Esophagus mucosa (tissue), 1 donor: ENCODE data around the gene BIRC7. TPM values are rescaled to one million over a fixed set of nuclear protein-coding genes. Genes with fewer than 3 reads are reported as not detected.
A peak's percentile ranks its signal among the peaks of the same experiment; 100 is the strongest.

ENCODE experiments used
- ATAC-seq: fragments of 200-7000 bp; cut with Tn5 transposase; one replicate; pipeline ENCODE4 v1.9.1; 2020
- total RNA-seq: library from RNA; stranded (reverse); gene quantifications from one replicate; pipeline ENCODE4 v1.2.4, GENCODE V29; 2023
- donor health status: DM: yes; HTN: yes; CAD: no.

The BIRC7 gene
- total RNA-seq, 1 donor from 2014 or later, result not detected

DNA sequence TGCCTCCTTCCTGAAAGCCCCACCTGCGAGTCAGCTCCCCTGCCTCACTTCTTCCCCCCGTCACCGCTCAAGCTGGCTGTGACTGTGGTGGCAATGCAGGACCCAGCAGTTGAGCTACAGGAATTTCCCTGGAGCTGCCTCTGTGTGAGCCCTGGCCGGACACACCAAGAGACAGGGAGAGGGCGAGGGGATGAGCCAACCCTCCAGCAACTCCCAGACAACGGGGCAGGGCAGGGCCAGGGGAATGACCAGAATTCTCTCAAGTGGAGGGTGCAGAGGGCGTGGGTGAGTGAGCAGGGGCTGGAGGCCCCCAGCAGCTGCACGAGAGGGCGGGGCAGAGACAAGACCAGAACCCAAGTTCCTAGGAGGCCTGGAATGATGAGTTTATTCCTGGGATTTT, 32.0 kb downstream of the BIRC7 start:
- ATAC-seq, result no peak

DNA sequence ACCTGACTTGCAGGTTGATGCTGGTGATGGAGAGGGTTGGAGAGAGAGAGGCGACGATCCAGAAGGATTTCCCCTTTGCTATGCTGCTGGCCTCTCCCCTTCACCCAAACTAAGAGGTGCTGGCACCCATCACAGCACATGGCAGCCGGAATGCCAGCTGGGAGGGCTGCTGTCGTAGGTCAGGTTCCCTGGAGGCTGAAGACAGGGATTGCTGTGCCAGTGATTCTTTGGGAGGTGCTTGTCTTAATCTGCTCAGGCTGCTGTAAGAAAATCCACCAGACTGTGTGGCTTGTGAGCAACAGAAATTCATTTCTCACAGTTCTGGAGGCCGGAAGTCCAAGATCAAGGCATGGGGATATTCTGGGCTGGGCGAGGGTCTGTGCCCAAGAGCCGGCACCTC, 32.6 kb downstream of the BIRC7 start:
- no peak for ATAC-seq

DNA sequence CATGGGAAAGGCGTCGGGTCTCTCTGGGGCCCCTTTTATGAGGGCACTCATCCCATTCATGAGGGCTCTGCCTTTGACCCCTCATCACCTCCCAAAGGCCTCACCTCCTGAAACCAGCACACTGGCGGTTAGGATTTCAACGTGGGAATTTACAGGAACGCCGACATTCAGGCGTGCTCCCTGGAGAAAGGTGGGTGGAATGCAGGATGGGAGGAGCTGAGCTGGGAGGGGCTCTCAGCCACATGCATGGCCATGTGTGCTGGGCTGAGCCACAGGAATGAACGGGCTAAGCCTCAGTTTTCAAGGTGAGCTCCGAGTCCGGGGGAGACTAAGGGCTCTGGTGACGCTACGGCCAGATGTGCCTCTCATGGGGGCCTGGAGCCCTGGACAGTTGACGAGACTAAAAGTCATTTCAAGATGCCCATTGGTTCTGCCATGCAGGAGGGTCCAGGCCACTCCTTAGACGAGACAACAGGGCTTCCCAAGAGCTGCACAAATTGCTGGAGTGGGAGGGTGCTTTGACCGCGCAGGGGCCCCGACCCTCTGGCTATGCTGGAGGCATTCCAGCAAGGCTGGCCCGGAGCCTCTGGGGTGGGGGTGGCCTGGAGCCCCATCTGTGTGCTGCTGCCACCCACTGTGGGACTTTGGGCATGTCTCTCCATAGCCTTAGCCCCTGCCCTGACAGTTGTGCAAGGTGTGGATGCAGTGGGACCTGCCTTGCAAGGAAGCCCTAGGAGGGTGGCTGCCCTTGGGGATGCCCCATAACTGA, 33.1 kb downstream of the BIRC7 start:
- ATAC-seq, result peak; percentile 54

DNA sequence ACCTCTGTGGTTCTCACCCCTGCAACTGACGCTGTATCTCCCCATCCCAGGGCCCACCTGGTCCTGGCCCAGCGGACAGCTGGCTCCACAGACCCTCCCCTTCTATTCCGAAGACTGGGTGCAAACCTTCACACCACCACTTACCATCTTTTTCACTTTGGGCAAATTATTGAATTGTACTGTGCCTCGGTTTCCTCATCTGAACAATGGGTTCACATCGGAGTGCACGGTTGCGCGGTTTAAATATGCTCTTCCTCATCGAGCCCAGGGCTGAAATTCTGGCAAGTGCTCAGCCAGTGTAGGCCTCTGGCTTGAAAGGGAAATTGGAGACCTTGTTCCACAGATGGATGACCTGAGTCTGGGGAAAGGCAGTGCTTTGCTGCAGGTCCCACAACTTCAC, 34.0 kb downstream of the BIRC7 start:
- ATAC-seq, result no peak

DNA sequence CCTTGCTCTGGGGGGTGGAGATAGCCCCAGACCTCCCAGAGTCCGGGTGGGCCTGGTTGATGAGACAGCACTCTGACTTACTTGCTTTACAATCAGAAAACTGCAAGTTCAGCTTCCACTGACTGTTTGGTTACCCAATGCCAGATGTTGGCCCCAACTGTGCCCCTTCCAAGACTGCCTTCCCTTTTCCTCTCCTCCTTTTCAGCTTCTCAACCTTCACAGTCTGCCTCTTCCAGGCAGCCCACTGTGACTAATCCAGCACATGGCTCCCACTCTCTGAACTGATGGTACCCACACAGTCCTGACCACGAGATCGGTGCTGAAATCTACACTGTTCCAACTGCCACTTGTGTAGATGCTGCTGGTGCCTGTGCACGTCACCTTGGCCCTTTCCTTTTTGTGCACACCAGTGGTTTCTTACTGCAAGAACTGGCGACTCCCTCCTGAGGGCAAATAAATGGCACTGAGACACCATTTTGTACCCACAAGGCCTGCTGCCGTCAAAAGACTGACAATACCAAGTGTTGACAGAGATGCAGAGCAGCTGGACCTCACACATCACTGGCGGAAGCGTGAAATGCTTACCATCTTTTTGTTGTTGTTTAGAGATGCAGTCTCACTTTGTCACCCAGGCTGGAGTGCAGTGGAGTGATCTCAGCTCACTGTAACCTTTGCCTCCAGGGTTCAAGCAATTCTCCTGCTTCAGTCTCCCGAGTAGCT, 35.1 kb downstream of the BIRC7 start:
- no peak for ATAC-seq

DNA sequence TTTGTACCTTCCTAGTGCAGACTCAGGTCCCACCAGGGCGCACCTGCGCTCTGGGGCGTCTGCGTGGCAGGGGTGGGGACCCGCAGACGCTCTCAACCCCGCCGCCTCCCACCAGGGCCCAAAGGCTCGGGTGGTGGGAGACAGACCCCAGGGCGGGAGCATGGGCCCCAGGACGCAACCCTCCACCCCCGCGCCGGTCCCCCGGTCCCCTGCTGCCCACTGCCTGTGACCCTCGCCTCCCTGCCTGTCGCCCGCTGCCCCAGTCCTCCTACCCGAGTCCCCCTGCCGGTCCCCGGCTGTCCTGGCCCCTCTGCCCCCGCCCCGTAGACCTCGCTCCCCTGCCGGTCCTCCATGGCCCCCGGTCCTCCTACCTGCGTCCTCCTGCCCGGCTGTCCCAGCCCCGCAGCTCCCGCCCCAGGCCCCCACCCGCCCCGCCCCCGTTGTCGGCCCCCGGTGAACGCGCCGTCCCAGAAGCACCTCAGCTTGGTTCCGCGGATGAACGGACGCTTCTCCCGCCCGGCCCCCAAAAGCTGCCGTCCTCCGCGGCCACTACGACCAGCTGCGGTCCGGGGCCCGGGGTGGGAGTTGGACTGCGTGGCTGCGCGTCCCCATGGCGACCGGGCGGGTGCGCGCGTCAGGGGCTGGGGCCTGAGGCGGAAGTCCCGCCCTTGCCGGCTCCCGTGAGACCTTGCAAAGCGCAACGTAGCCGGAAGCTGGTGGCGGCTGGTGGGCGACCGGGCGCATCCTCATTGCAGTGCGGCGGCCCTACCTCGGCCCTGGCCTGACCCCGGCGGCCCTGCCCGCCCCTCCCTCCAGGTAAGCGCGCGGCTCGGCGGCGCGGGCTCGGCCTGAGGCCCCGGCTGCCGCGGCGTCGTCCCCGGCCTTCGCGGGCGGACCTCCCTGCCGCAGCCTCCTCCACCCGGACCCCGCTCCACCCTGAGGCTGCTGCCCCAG, 36.7 kb downstream of the BIRC7 start, which contains the start of gene ARFGAP1:
TSS of gene ARFGAP1 (plus strand) at position 709 of the 954 bp plus-strand sequence. CDS start 2,768 bp downstream, outside the sequence.
- ATAC-seq, result peak; percentile 89

DNA sequence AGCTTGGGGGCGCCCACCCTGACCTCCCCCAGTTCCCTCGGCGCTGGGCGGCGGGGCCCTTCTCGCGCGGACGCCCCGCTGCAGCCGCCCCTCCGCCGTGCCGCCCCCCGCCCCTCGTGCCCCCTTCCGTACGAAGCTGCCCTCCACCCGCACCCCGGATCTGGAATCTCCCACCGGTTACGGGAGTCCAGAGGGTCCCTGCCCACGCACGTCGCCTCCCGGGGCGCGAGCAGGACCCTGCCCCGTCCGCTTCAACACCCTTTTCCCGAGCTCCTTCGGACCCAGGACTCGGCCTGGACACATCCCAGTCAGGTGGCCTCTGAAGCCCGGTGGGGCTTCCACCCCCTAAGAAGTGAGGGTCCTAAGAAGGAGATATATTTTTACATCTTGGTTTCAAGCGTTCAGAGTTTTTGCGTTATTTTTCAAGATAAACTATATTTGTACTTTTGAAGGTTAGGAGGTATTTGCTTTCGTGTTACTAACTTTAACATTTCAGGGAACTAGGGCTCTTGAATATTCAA, 37.4 kb downstream of the BIRC7 start:
- no peak for ATAC-seq

DNA sequence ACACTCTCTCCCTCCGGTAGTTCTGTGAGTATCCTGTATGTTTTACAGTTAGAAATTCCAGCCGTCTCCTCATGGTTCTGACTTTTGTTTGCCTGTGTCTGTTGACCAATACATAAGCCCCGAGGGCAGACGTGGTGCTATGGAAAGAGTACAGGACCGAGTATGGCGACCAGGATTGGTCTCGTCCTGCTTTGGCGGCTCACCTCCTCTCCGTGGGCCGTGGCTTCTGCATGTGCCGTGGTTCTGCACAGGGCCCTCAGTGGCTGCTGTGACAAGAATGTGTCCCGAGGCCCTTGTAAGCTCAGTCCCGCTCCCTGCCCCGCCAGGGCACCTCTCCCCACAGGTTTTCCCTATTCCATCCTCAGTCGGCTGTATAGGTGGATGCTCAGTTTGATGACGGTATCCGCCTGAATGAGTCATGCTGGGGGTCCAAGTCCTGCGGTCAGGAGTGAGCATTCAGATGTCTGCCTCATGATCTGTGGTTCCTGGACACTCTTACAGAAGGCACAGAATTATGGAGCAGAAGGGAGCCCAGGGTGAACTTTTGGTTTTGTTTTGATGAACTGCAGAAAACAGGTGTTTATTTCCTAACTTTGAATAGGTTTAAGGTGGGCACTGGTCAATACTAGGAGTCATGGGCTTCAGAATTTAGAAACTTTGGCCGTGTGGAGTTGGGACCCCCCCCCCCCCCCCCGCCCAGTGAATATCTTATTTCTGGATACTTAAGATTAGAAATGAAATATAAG, 38.1 kb downstream of the BIRC7 start:
- ATAC-seq, result peak; percentile 1

DNA sequence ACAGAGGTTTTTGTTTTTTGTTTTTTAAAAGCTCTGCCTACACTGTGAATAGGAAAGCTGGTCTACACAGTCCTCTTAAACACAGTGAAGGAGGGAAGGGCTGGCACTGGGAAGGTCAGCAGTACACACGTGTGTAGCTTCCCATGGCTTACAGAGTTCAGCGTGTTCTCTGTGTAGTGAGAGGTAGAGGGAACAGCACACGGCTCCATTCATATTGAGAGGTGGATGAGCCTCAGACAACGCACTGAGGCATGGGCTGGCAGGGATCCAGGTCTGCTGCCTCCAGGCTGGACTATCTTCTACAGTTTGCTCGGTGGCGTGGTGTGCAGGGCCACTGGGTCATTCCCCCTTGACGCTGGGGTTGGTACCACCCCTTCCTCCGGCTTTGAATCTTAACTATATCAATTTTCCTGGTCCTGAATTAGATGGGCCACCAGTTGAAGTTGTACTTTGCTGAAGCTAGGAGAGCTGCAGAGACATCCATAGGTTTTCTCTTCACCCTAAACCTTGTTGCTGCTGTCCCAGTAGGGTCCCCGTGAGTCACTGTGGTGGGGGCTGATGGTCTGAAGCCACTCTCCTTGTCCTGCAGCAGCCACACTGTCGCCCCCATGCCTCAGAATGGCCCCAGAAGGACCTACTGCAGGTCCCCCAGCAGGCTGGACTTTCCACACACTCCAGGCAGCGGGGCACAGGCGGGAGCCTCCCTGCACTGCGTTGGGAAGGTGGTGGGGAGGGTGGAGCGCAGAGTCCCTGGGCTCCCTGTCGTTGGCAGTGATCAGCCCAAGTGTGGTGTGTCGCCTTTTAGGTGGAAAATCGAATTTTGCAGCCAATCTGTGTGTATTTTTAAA, 38.9 kb downstream of the BIRC7 start:
- no peak for ATAC-seq

DNA sequence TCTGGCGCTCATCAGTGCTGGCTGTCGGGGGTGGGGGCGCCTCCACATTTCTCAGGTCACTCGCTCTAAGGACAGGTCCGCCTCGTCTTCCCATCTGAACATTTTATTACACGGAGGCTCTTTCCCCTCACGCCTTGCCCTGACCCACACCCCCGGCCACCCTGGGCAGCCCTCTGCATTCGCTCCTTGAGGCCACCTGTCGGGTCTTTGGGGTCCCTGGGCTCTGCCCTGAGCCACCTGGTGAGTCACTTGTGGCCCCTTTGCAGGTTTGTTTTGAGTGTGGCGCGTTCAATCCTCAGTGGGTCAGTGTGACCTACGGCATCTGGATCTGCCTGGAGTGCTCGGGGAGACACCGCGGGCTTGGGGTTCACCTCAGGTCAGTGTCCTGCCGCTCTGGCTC, 40.1 kb downstream of the BIRC7 start:
- ATAC-seq, result no peak

DNA sequence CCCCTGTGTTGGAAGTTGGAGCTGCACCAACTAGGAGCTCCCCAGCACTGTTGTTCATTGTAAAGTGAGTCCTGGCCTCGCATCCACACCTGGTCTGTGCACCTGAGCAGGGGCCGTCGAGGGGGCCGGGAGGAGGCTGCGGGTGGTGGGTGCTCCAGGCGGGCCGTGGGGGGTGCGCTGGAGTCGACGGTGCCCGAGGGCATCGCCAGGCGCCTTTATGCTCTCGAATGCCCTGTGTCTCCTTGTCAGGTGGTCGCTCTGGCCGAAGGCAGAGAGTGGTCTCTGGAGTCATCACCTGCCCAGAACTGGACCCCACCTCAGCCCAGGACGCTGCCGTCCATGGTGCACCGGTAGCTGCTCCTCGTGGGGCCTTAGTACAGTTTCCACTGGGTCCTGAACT, 41.3 kb downstream of the BIRC7 start:
- no peak for ATAC-seq

DNA sequence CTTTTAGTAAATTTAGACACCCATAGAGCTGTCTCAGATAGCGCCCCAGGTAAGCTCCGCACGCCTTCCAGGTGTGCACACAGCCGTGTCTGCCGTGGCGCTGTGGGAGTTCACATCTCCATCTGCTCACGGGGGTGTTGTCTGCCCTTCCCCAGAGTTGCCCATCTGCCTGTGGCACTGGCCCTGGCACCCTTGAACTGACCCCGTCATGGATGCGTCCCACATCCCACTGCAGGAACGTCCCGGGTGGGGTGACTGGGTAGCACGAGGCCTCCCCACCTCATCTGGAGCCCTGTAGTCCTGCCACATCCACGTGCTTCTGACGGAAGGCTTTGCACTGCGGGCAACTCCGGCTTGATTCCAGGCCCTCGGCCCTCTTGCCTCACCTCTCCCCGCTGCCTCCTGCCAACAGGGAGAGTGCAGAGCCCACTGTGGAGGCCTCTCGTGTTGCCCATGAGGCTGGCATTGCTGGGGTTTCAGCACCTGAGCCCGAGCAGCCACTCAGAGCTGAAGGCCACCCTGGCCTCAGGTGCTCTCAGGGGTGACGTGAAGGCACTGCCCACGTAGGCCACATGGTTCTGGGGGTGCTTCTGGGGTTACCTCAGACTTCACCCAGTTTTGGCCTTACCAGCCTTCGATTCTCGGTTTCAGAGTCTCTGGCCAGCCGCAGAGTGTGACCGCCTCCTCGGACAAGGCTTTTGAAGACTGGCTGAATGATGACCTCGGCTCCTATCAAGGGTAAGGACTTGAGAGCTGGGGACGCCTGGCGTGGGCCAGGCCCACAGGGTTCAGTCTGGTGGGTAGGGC, 42.0 kb downstream of the BIRC7 start:
- ATAC-seq, result no peak

DNA sequence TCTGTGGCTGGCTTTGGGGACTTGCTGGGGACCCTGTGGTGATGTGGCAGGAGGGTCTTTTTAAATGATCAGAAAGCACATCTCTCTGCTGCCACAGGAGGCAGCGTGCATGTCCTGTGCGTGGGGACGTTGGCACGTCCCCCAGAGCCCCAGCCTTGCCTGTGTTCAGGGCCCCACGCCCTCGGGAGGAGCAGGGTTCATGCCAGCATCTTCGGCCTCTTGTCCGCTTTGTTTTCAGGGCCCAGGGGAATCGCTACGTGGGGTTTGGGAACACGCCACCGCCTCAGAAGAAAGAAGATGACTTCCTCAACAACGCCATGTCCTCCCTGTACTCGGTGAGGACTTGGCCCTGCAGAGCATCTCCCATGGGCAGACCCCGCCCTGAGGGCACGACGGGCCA, 43.0 kb downstream of the BIRC7 start:
- ATAC-seq, result no peak

DNA sequence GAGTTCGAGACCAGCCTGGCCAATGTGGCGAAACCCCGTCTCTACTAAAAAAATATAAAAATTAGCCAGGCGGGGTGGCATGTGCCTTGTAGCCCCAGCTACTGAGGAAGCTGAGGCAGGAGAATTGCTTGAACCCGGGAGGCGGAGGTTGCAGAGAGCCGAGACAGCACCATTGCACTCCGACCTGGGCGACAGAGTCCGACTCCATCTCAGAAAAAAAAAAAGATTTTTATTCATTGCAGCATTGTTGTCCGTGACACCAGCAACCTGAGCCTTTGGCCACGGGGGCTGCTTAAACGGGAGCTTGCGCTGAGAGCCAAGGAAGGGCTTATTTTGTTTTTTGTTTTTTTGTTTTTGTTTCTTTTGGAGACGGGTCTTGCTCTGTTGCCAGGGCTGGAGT, 44.2 kb downstream of the BIRC7 start:
- ATAC-seq, result no peak

DNA sequence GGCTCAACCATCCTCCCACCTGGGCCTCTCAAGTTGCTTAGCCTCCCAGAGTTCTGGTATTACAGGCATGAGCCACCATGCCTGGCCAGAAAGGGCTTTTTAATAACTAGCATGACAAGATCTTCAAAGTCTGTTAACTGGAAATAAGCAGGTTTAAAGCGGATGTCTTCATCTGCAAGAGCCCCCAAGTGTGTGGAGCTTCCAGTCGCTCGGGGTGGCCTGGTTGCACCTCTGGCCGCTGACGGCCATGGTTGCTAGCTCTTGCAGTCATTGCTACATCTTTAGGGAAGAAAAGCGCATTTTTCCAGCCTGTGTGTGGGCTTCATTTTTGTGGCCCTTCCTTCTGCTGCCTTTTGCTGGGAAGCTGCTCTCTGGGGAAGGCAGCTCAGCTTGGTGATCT, 44.7 kb downstream of the BIRC7 start:
- no peak for ATAC-seq

DNA sequence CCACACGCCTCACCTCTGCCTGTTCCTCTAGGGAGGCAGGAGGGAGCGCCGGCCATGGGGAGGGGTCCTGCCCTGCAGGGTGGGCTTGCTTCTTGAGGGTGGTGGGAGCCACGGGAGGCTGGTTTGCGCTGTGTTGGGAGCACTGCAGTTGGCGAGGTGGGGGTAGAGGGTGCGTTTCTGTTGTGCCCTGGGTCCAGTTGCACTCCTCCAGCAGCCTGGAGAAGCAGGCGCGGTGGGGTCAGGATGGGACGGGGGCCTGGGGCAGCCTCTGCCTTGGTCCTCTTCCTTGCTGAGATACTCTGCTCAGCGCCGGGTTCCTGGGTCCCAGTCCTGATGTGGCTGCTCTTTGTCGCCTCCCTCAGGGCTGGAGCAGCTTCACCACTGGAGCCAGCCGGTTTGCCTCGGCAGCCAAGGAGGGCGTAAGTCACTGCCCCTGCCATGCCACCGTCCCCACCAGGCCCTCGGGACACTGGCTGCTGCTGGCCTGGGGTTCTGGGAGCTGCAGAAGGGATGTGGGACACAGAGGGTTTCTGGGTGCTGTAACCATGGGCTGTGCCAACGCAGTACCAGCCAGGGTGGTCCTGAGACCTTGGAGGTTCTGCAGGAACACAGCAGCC, 45.3 kb downstream of the BIRC7 start:
- ATAC-seq, result peak; percentile 11

DNA sequence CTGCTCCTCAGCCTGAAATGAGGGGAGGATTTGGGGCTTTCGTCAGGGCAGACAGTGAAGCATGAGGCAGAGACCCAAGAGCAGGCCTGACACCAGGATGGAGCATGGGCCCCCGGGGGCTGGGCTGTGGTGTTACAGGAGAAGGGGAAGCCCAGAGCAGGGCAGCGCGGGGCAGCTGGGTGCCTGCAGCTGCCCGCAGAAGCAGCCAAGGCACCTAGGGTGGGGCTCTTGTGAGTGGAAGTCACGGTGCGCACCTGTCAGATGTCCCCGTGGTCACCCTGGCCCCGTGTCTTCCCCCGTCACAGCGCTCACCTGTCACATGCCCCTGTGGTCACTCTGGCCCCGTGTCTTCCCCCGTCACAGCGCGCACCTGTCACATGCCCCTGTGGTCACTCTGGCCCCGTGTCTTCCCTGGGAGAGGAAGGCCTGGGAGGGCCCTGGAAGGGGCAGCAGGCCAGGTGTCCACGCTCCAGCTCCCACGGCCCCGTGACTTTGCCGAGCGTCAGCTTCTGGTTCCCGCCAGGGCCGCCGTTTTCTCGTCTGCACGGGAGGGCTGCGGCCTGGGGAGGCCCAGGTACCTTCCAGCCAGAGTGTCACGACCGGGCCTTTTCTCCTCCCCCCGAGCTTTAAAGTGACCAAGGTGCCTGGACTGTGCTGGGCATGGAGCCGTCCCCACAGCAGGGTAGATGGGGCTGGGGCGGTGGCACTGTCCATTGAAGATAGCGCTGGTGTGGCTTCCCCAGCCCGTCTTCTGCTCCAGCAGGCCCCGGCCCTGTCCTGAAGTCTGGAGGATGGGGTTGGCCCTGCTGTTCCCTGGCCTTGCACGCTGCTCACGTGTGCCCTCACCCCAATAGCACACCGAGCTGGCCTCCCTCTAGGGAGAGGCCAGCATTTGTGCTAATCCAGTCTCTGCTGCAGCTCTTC, 46.3 kb downstream of the BIRC7 start:
- no peak for ATAC-seq

DNA sequence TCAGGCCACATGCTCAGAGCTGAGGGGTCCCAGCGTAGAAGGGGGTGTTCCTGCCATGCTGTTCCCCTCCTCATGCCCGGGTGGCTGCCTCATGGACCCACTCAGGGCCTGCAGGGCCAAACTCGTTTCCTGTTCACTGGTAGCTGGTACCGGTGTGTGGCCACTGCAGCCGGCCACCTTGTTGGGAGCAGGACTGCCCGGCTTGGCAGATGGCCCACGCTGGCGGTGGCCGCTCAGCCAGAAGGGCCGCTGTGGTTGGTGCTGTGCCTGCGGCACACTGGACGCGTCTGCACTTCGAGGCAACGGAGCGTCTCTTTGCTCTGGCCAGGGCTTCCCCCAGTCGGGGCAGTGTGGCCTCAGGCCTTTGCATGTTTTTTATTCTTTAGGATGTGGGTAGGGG, 47.2 kb downstream of the BIRC7 start:
- no peak for ATAC-seq
